ENCODE data around the gene SCRN2.
A peak's percentile ranks its signal among the peaks of the same experiment; 100 is the strongest.

Gene SCRN2

DNA sequence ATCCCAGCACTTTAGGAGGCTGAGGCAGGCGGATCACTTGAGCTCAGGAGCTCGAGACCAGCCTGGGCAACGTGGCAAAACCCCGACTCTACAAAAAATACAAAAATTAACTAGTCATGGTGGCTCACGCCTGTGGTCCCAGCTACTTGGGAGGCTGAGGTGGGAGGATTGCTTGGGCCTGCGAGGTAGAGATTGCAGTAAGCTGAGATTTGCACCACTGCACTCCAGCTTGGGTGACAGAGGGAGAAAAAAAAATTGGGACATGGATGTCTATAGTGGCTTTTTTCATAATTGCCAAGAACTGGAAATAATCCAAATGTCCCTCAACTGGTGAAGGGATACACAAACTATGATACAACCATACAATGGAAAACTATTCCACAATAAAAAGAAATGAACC lies 48.1 kb downstream of the SCRN2 start:
- TF ChIP-seq, protein P1, sequence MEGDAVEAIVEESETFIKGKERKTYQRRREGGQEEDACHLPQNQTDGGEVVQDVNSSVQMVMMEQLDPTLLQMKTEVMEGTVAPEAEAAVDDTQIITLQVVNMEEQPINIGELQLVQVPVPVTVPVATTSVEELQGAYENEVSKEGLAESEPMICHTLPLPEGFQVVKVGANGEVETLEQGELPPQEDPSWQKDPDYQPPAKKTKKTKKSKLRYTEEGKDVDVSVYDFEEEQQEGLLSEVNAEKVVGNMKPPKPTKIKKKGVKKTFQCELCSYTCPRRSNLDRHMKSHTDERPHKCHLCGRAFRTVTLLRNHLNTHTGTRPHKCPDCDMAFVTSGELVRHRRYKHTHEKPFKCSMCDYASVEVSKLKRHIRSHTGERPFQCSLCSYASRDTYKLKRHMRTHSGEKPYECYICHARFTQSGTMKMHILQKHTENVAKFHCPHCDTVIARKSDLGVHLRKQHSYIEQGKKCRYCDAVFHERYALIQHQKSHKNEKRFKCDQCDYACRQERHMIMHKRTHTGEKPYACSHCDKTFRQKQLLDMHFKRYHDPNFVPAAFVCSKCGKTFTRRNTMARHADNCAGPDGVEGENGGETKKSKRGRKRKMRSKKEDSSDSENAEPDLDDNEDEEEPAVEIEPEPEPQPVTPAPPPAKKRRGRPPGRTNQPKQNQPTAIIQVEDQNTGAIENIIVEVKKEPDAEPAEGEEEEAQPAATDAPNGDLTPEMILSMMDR (IDR thresholded peaks at IDR 0.05; ENCODE audit: insufficient read depth, low read depth, low read length, missing control alignments) = no peak
- no peak overlapping the region for H3K4me3 ChIP-seq (ENCODE audit: low read depth, low read length)
- no peak for DNase-seq (ENCODE audit: low read depth)

DNA sequence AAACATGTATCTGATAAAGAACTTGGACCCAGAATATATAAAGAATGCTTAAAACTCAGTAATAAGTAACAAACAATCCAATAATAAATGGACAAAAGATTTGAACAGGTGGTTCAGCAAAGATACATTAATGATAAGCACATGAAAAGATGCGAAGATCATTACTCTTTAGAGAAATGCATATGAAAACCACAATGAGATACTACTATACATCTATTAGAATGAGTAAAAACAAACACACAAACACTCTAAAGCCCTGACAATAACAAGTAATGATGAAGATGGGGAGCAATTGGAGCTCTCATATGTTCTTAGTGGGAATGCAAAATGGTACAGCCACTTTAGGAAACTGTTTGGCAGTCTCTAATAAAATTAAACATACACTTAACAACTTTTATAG lies 48.6 kb downstream of the SCRN2 start:
- H3K4me3 ChIP-seq (ENCODE audit: low read depth, low read length) = no peak overlapping the region
- TF ChIP-seq, protein P1 (IDR thresholded peaks at IDR 0.05; ENCODE audit: insufficient read depth, low read depth, low read length, missing control alignments) = no peak
- no peak for DNase-seq (ENCODE audit: low read depth)

DNA sequence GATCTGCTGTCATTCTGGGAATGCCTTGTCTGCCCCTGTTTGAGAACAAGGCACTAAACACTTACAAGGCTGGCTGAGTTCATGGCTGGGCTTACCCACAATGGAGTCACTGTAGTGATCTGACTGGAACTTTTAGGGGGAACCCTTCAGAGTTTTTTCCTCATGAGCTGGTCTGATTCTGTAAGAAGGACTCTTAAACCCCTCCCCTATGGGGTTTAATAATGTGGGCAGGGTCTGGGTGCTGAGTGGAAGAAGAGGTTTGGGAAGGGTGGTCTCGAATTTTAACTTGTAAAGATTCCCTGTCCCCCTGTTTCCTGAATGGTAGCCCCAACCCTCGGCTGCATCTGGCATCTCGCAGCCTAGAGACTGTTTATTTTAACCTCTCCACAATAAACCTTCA lies 50.0 kb downstream of the SCRN2 start:
- TF ChIP-seq, protein P1 (IDR thresholded peaks at IDR 0.05; ENCODE audit: insufficient read depth, low read depth, low read length, missing control alignments) = no peak
- H3K4me3 ChIP-seq (ENCODE audit: low read depth, low read length) = no peak overlapping the region
- DNase-seq (ENCODE audit: low read depth) = no peak

DNA sequence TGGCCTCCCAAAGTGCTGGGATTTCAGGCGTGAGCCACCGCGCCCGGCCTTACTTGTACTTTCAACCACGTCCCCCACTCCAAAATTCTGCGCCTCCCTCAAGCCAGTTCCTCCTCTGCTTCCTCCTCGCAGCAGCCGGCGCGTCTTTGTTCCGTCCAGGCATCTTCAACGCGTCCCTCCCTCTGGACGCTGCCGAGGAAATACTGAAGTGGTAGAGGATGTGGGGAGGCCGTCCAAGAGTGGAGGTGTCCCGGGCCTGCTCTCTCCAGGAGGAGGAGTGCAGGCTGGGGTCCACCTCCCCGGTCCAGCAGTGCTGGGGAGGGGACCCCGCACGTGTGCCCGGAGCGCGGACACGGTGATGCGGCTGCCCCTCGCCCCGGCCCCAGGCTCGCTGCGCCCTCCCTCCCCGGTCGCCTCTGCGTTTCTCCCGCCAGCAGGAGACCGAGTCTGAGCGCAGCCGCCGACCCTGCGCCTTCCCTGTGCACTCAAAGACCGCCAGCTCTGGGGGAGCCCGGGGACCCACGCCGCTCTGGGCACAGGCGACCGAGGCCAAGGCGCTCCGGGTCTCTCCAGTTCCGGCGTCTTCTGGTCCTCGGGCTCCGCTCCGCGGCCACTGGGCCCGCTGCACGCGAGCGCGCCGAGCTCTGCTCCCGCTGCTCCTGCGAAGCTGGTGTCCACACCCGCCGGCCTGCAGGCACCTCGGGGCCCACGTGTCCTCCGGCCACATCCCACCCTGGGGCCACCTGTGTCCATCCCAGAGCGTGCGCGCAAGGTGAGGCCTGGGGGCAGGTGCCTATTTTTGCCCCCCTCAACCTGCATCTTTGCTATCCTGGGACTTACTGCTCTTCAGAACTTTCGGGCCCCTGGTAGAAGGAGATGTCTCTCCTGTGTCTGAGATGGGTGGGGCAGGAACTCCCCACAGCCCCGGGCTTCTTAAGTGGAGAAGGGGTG lies 51.2 kb downstream of the SCRN2 start:
- TF ChIP-seq, protein P1 (IDR thresholded peaks at IDR 0.05; ENCODE audit: insufficient read depth, low read depth, low read length, missing control alignments) = peak; percentile 27
- peak; percentile 27 for DNase-seq (ENCODE audit: low read depth)
- H3K4me3 ChIP-seq (ENCODE audit: low read depth, low read length) = no peak overlapping the region

Measured in GM12865 (cell line).